Astrocyte of the cerebellum (primary cell): ENCODE measurements around the gene PNLIPRP2.
A peak's percentile ranks its signal among the peaks of the same experiment; 100 is the strongest.

Source experiments
- DNase-seq: peaks from one replicate; pipeline ENCODE4 v3.0.0-alpha.2; 2011; ENCODE audit warnings: low read depth
- H3K4me3 ChIP-seq: 2 replicates; pipeline ENCODE4 v1.5.1; 2011; ENCODE audit warnings: mild to moderate bottlenecking, low read depth, low read length, moderate library complexity
- CTCF ChIP-seq: IDR thresholded peaks from 2 replicates; pipeline ENCODE4 v1.5.1; 2012; ENCODE audit warnings: low read length, low read depth, moderate library complexity, mild to moderate bottlenecking; ENCODE audit errors: missing control alignments
- in situ Hi-C: cut with HindIII; loops from 2 replicates; pipeline ENCODE4 v1.10.0; 2017; ENCODE audit warnings: low sequenced_read_pairs

Gene PNLIPRP2

GRCh38 chr10:116602648-116603400 is 17.9 kb upstream of the PNLIPRP2 start:
- DNase-seq: no peak
- TF ChIP-seq CTCF: no peak
- no peak overlapping the region for H3K4me3 ChIP-seq
- in situ Hi-C loops: no loop called here

- H3K4me3 ChIP-seq: no peak overlapping the region
- in situ Hi-C loops: no loop called here
- DNase-seq: no peak
- TF ChIP-seq CTCF: no peak
These were observed 14.7 kb upstream of the PNLIPRP2 start for GRCh38 chr10:116606061-116606483.

- H3K4me3 ChIP-seq: no peak overlapping the region
- in situ Hi-C loops: no loop called here
- no peak for TF ChIP-seq CTCF
- DNase-seq: no peak
These were observed 13.4 kb upstream of the PNLIPRP2 start for GRCh38 chr10:116607336-116607735.

DNA sequence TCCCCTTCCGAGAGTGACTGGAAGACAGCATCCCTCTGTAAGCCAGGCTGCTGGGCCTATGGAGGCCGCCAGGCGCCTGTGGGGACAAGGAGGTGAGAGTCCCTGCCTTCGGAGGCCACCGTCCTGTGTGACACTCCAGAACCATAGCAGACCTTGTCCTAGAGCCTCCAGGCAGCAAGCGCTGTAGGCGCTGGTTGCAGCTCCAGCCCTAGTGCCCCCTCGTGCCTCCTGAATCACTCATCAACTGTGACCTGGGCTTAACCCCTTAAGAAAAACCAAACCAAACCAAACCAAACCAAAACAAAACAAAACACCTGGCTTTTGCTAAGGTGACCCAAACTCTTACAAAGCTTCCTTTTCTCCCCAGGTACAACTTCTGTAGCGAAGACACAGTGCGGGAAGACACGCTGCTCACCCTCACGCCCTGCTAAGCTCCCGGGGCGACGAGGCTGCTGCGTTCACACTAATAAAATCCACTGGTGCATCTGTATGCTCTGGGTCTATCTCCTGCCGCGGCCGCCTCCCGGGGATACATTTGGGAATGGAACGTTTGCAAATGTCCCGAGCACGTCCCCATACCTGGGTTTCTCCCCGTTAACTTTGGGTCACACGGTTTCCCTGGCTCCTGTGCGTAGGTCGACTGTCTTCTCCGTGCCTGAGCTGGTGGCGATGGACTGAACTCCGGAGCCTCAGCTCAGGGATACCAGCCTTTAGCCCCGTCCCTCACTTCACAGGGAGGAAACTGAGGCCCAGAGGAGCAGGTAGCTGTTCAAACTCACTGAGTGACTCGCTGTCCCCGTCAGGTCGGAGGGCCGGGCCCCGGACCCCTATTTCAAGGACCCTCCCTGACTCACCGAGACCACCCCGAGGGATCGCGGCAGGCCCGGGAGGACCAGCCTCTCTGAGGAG is 11.8 kb upstream of the PNLIPRP2 start:
- in situ Hi-C loops: no loop called here
- TF ChIP-seq CTCF: no peak
- no peak for DNase-seq
- H3K4me3 ChIP-seq: peak overlapping the region; percentile 29

DNA sequence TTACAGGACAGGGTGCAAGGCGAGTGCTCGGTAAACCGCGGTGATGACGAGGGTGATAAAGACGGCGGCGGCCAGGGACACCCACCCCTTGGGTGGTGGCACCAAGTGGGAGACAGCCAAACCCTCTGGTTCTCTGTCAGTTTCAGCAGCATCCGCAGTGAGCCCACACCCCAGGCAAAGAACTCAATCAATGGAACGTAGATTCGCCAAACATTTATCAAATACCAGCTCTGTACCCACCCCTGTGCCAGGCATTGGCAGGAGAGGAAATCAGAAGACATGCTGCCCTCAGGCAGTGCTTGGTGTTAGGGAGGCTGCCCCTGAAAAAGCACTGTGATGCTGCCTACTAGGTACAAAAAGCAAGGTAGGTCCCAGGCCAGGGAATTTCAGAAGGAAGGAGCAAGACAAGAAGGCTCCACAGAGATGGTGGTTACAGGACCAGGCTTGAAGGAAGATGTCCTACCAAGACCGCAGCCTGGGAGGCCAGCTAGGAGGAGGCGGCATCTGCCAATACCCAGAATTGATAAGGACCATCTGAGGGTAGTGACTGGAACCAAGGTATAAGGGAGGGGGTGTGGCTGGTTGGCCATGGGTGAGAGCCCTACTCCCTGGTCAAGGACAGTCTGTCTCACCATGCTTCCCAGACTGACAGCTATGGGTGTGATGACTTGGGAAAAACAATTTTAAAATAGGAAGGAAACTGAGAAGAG is 10.2 kb upstream of the PNLIPRP2 start:
- no peak for DNase-seq
- H3K4me3 ChIP-seq: no peak overlapping the region
- no peak for TF ChIP-seq CTCF
- in situ Hi-C loops: no loop called here

DNA sequence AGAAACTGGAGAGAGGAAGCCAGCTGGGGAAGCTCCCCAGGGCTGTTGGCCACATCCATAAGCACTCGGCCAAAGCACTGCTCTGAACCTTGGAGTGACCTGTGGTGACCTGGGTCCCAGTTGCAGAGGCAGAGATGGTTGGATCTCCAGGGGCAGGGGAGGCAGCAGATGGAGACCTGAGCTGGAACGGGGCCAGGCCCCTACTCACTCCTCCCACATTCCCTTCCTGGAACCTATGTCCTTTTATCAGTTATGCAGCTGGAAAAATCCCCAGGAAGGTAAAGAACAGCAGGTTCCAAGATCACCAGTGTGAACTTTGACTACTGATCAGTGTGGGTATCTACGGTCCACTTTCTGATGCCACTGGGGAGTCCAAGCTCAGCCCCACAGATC is 9.6 kb upstream of the PNLIPRP2 start:
- no peak overlapping the region for H3K4me3 ChIP-seq
- DNase-seq: no peak
- TF ChIP-seq CTCF: no peak
- in situ Hi-C loops: no loop called here
